ENCODE data around the gene SYN1.
A peak's percentile ranks its signal among the peaks of the same experiment; 100 is the strongest.

The SYN1 gene

DNA sequence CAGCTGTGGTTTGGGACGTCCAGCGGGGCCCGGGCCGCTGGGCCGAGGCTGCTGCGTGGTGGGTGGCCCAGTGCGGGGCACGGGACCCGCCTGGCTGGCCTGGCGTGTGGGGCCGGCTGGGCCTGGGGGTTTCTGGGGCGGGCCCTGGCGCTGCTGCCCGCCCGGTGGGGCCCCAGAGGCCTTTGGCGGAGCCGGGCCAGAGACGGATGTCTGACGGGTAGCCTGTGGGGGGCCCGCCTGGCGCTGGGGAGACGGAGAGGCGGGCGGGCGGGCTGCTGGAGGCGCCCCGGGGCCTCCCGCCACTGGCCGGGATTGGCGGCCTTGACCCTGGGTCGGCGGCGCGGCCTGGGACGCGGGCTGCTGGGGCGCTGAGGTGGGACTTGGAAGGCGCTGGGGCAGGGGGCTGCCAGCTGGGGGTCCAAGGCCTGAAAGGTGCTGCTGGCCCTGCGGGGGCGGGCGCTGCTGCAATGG, 45.5 kb downstream of the SYN1 start:
- DNase-seq (ENCODE audit: low spot score) (no peak), FAIRE-seq (no peak)

DNA sequence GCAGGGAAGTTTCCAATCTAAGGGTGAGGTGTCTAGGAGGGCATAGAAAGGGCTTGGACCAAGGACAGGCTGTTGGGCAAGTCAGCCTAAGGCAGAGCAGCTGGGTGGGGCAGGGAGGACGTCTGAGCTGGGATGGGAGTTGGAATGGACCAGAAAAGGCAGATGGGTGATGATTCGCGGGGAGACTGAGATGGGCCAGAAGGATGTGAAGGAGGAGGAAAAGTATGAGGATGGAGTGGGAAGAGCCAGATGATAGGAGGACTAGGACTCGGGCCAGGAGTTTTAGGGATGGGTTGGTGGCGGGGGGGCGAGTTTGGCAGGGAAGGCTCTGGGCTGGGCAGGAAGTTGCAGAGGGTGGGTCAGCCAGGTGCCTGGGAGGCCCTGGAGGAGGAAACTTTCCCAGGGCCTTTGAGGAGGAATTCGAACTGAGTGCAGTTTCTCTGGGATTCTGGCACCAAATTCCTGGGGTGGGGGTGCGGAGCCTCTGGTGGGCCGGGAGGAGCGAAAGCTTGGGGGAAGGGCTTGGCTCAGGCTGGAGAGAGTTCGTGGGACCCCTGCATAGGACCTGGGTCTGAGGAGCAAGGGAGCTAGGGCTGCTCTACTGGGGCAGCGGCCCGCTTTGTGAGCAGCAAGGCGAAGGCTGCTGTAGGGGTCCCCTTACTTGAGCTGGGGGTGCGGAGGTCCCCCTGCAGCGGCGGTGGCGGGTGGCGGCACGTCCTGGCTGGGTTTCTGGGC, 46.1 kb downstream of the SYN1 start:
- FAIRE-seq (peak; percentile 63), DNase-seq (ENCODE audit: low spot score) (peak; percentile 60)

DNA sequence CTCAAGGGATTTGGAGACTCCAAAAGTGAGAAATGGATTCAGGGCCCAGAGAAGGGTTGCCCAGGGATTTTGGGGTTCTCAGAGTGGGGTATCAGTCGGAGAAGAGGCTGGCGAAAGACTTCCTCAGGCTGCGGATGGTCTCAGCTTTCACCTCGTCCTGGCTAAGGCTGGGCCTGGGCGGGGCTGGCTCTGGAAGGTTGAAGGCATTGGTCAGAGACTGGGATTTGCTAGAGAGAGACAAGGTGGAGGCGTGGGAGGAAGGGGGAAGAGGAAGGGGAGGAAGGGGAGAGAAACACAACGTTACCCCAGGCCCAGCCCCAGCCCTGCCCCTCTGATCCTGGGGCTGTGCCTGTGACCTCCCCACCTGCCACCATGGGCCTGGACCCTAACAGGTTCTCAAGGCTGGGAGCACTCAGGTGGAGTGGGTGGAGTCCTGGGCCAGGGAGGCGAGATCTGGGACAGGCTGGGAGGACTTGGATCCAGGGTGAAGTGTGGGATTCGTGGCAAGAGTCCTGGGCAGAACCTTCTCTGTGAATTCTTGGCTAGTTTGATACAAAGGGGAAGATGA, 46.8 kb downstream of the SYN1 start:
- no peak for DNase-seq (ENCODE audit: low spot score)
- FAIRE-seq = no peak

DNA sequence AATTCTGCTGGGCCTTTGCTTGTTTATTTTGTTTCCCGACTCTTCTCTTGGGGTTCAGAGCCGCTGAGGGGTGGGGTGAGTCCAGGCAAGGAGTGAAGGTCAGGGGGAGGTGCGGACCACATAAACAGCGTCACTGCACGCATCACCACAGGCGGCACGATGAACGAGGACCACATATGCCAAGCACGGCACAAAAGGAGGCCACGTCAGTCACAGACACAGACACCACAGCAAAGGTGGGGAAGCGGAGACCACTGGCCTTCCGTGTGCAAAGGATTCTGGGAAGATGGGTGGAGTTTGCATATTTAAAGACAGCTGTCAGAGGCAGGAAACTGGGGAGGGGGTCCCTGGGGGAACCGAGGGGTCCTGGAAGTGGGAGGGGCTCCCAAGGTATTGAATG, 47.8 kb downstream of the SYN1 start:
- no peak for FAIRE-seq
- no peak for DNase-seq (ENCODE audit: low spot score)

DNA sequence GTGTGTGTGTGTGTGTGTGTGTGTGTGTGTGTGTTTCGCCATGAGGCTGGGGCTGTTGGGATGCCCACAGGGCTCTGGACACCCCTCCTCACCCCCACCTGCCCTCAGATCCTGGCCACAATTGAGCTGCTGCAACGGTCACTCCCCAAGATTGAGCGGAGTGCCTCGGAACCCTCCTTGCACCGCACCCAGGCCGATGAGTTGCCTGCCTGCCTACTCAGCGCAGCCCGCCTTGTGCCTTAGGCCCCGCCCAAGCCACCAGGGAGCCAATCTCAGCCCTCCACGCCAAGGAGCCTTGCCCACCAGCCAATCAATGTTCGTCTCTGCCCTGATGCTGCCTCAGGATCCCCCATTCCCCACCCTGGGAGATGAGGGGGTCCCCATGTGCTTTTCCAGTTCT, 48.4 kb downstream of the SYN1 start:
- DNase-seq (ENCODE audit: low spot score) = no peak
- FAIRE-seq = no peak

DNA sequence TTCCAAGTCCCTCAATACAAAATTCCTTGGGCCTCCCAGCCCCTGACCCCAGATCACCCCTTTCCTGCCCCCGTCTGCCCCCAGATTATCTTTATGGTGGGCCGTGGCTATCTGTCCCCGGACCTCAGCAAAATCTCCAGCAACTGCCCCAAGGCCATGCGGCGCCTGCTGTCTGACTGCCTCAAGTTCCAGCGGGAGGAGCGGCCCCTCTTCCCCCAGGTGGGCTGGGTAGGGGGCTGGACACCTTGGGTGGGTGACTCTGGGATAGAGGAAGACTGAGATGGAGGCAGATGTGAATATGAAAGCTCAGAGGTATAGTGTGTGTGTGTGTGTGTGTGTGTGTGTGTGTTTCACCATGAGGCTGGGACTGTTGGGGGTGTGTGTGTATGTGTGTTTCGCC, 48.9 kb downstream of the SYN1 start:
- FAIRE-seq (no peak), DNase-seq (ENCODE audit: low spot score) (no peak)

DNA sequence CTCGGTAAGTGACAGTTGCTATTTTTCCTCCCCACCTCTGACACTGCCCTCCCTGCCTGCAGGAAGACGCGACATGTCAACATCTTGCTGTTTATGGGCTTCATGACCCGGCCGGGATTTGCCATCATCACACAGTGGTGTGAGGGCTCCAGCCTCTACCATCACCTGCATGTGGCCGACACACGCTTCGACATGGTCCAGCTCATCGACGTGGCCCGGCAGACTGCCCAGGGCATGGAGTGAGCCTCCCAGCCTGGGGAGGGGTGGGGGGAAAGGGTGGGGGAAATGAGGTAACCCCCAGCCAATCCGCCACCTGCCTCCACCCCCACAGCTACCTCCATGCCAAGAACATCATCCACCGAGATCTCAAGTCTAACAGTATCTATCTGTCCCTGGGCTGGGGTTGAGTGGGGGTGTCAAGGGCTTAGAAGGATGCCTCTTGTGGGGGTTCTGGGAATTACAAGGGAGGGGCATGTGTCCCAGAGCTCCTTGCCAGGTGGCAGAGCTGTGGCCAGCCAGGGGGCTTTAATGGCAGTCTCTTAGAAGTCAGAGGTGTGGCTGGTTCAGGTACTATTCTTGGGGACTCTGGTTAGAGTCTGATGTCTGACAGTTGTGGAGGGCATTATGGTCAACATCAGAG, 50.9 kb downstream of the SYN1 start:
- FAIRE-seq (no peak), DNase-seq (ENCODE audit: low spot score) (no peak)

DNA sequence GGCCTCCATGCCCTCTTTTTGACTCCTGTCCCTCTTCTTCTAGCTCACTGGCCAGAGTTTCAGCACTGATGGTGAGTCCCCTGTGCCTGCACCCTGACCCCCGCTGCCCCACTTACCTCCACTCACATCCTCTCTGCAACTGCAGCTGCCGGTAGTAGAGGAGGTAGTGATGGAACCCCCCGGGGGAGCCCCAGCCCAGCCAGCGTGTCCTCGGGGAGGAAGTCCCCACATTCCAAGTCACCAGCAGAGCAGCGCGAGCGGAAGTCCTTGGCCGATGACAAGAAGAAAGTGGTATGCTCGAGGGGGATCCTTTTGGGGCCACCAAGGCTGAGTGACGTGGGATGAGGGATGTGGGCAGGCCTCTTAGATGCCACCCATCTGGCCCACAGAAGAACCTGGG, 52.8 kb downstream of the SYN1 start:
- FAIRE-seq (no peak), DNase-seq (ENCODE audit: low spot score) (no peak)

DNA sequence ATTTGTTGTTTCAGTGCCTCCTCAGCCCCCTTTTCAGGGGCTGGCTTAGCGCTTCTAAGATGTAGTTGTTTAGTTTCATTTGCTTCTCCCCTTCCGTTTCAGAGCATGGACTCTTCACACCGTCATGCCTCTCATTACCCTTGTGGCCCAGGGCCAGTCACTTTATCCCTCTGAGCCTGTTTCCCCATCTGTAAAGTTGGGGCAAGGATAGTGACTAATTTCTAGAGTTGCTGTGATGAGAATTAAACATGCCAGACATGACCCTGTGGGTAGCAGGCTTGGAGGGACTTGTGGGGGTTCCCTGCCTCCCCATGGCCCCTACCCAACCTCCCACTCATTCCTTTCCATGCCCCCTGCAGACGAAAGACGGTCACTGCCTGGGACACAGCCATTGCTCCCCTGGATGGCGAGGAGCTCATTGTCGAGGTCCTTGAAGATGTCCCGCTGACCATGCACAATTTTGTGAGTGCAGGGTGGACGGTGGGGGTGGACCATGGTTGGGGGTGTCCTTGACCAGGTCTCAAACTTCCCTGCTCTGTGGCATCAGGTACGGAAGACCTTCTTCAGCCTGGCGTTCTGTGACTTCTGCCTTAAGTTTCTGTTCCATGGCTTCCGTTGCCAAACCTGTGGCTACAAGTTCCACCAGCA, 55.1 kb downstream of the SYN1 start:
- no peak for DNase-seq (ENCODE audit: low spot score)
- no peak for FAIRE-seq

DNA sequence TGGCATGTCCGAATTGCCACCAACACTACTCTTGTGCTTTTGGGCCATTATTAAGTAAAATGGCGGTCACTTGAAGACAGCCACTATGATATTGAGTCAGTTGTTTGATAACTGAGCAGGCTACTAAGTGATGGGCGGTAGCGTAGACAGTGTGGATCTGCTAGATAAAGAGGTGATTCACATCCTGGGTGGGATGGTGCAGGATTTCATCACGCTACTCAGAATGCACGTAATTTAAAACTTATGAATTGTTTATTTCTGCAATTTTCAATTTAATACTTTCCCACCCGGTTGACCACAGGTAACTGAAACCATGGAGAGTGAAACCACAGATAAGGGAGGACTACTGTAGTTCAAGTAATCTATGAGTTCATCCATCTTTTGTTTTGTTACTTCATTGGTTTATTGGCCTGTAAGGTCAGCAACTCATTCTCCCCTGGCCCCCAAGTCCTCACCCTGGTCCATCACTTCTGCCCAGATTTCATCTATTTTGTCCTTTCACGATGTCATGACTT, 55.8 kb downstream of the SYN1 start:
- no peak for FAIRE-seq

DNA sequence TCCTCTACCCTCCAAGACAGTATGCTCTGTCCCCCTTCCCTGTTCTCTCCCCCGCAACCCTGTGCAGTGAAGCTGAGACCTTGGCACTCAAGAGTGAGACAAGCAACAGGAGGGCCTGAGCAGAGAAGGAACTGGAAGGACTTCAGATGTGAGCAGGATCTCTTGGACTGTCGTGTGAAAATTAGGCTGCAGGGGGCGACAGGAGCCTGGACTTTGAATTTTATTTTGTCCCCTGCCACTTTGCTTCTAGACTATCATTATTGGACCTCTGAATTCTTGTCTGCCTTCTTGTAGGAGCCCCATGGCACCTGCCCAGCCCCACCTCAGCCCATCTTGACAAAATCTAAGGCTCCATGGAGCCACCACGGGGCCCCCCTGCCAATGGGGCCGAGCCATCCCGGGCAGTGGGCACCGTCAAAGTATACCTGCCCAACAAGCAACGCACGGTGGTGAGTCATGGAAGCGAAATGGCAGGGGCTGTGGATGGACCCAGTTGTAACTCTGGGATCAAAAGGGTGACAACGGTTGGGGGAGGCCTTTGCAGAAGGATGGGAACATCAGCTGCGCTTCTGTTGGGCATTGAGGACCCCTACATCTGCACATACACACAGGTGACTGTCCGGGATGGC, 56.9 kb downstream of the SYN1 start:
- FAIRE-seq (no peak), DNase-seq (ENCODE audit: low spot score) (no peak)

More for the DNA sequence above, 55.8 kb downstream of the SYN1 start:
- DNase-seq (ENCODE audit: low spot score) = no peak

DNA sequence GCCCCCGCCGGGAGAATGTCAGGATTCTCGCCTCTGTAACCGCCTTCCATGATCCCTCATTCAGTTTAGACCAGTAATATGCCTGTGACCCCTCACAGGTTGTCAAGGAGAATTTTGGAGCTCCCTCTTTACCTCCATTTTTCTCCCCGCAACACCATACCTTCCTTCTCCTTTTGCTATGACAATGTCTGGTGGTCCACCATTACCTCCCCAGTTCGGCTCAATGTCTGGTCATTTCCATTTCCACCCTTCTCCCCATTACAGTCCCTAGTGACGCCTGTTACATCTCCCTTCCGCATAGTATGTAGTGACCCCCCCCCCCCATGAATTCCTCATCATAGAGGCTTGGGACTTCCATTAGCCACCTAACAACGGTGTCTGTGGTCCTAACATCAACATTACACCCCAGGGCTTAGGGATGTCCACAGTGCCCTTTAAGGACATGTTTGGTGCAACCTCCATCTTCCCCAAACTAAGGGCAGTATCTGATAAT, 58.0 kb downstream of the SYN1 start:
- FAIRE-seq (no peak), DNase-seq (ENCODE audit: low spot score) (no peak)

DNA sequence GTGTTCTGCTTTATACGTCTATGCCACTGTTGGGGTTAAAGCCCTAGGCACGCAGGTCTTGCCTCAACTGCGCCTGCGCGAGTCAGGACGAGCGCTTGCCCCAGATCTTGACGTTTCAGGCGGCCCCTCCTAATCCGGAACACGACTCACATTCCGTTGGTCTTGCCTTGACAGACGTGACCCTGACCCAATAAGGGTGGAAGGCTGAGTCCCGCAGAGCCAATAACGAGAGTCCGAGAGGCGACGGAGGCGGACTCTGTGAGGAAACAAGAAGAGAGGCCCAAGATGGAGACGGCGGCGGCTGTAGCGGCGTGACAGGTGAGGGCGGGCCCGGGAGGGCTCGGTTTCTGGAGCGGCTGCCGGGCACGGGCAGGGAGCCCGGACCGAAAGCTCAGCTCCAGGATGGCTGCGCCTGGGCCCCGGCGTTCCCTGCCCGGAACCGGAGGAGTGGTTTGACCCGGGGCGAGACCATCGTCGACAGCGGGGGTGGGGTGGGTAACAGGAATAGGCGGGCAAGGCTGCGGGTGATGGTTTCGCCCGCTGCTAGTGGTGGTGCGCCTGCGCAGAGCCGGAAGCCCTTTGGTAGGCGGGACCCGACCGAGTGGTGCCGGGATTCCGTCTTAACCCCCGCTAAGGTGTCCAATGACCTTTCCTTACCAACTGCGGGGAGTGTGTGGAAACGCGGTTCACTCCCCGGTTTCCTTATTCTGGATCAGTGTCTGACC, 58.6 kb downstream of the SYN1 start, which contains the start of gene ARAF:
ARAF (plus strand) TSS at position 272 of the 725 bp plus-strand sequence. CDS start 1,763 bp downstream, outside the sequence.
- DNase-seq (ENCODE audit: low spot score) (peak; percentile 95), FAIRE-seq (peak; percentile 87)

DNA sequence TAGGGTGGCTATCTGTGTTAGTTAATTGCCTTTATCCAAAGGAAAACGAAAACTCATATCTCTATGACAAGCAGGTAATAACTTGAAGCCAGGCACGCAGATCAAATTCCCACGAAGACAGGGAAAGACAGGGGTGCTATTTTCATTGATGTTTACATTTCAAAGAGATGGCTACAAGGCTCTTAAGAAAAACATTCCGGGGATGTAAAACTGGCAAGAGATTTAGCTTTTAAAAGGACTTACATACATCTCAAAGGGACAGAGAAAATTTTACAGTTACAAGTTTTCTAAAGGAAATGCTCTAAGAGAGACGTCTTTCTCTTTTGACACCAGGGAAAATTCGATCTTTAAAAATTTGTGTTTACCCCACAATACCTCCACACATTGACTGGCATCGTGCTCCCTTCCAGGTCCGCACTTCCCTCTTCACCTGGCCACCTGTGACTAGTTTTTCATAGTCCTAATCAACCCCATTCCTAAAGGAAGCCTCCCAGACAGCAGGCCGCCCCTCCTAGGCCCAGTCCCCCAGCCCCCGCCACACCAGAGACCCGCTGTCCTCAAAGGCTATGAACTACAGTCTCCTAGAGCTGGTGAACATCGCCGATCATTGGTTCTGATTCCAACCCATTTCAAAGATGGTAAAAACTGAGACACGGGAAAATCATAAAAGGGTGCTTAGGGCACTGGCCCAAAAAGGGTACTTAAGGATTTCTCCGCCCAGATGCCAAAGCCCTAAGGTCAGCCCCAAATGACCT, 59.3 kb downstream of the SYN1 start:
- FAIRE-seq = no peak

DNA sequence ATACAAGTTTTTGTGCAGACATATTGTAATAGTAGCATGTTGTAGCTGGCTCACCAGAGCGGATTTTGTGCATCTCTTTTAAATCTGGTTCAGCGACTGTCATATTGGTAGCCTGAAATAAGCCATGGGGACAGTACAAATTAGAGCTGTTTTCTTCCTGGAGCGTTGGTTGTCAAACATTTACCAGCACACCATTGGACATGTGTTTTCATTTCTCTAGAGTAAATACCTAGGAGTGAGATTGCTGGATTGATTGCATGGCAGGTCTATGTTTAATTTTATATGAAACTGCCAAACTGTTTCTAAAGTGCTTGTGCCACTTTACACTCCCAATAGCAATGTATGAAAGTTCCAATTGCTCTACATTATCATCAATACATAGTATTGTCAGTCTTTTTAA, 61.2 kb downstream of the SYN1 start:
- FAIRE-seq (no peak), DNase-seq (ENCODE audit: low spot score) (no peak)

More for the DNA sequence above, 59.3 kb downstream of the SYN1 start:
- DNase-seq (ENCODE audit: low spot score) = no peak

DNA sequence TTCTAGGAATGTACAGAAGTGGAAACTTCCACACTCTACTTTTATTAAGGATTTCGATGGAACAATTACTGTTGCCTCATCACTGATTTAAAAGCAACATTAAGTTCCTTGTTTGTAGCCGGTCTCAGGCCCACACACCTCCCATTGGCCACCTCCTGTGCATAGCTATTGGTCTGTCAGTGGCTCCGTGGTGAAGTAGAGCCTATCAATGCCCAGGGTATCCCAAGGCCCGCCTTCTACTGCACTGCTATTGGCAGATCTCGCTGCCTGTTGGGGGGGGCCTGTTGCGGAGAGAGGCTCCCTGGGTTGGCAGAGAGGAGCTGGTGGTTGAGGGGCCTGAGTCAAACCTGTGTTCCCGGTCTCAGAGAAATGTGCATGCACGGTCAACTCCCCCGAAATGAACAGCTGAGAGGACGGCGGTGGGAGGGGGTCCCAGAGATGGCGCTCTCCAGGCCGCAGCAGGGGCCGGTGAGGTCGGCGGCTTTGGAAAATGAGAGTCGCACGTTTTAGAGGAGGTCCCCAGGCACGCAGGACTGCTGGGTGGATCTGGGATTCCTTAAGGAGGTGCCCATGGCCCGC, 63.5 kb downstream of the SYN1 start:
- FAIRE-seq (no peak), DNase-seq (ENCODE audit: low spot score) (peak; percentile 84)

DNA sequence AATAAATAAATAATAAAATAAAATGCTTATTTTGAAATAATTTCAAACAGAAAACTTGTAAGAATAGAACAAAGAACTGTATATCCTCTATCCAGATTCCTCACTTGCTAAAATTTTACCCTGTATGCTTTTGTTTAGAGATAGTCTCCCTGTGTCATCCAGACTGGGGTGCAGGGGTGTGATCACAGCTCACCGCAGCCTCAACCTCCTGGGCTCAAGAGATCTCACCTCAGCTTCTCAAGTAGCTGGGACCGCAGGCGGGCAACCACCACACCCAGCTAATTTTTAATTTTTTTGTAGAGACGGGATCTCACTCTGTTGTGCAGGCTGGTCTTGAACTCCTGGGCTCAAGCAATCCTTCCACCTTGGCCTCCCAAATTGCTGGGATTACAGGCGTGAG, 76.2 kb downstream of the SYN1 start:
- DNase-seq (ENCODE audit: low spot score) (no peak), FAIRE-seq (no peak)

DNA sequence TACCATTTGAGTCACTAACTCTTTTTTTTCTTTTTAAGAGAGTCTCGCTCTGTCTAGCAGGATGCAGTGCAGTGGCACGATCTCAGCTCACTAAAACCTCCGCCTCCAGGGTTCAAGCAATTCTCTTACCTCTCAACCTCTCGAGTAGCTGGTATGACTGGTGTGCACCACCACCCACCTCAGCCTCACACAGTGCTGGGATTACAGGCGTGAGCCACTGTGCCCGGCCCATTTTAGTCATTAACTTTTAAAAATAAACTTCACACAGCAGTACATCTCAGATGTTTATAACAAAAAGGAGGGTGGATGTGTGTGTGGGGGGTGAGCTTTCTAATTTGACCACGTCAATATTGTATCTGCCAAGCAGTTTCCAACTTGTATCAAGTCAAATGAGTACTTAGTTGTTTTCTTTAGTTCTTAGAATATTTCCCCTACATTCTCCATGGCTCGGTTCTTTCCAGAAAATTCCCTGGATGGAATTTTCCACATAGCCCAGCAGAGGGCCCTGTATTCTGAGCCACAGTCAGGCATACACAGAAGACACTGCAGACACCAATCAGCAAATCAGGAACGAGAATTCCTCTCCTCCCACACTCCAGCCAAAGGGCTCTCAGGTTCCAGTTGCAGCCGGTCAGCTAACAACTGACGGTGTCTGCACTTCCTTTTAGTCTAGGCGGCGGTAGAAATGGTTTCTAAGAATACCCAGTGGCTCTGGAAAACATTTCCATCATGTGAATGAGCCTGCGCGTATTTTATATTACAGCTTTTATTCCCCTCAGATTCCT, 78.7 kb downstream of the SYN1 start:
- DNase-seq (ENCODE audit: low spot score) (peak; percentile 91), FAIRE-seq (peak; percentile 35)

DNA sequence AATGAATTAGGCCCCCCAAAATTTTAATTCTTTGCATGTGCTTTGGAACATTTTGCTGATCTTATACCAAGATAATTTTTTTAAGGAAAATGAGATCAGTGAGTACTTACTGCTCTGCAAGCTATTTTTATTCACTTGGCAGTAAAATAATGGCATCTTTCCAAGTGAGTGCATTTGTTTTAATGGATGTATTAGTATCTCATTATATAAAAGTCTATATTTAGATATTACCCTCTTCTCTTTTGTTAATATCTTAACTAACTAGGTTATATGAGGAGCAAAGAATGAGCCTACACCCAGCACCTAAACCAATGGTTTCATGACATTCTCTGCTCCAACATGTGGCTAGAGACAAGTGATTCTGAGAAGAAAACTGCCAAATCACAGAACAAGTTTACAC, 79.8 kb downstream of the SYN1 start:
- no peak for FAIRE-seq

More for the DNA sequence above, 79.8 kb downstream of the SYN1 start:
- DNase-seq (ENCODE audit: low spot score) = no peak

Measured in urothelium cell line (cell line).